Forelimb muscle (tissue), 1 donor: ENCODE data around the gene DMAC1. TPM values are rescaled to one million over a fixed set of nuclear protein-coding genes. Genes with fewer than 3 reads are reported as not detected.

Experiments used
- DNase-seq: peaks from one replicate; pipeline ENCODE4 v3.0.0-alpha.2; 2013; ENCODE audit warnings: low read depth
- polyA plus RNA-seq: library from polyadenylated mRNA; unstranded; fragments of 120-200 nt; gene quantifications from one replicate; pipeline ENCODE4 v1.2.1, GENCODE V29; 2013; ENCODE audit not compliant: insufficient read length

DMAC1 gene
- polyA plus RNA-seq, 1 donor, result 61.9 TPM

DNA sequence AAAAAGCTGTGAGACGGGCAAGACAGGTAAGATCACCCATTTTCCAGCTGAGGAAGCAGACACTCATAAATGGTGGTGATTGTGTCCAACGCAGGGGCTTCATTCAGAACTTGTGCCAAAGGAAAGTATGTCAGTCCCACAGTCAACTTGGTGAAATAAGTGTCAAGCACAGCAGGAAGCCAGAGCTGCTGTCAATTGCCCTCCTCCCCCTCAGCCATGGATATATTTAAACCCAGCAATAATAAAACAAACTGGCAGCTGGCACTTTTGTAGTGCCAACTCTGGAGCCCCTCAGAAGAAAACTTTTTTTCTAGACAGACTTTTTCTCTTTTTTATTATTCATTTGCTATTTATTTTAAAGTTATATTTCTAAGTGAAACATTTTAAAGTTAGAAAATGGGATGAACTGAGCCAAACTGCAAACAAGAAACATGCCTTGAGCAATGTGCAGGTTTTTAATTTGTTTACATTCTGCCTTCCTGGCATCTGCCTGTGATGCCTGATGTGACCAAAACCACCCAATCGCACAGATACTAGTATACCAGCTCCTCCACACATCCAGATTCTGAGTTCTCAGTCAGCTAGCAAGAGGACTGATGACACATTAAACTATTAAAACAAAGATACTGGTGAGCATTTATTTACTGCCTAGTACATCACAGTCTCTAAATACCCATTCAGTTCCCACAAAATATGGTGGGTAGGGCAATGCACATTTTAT lies 17.0 kb downstream of the DMAC1 start:
- no peak for DNase-seq

DNA sequence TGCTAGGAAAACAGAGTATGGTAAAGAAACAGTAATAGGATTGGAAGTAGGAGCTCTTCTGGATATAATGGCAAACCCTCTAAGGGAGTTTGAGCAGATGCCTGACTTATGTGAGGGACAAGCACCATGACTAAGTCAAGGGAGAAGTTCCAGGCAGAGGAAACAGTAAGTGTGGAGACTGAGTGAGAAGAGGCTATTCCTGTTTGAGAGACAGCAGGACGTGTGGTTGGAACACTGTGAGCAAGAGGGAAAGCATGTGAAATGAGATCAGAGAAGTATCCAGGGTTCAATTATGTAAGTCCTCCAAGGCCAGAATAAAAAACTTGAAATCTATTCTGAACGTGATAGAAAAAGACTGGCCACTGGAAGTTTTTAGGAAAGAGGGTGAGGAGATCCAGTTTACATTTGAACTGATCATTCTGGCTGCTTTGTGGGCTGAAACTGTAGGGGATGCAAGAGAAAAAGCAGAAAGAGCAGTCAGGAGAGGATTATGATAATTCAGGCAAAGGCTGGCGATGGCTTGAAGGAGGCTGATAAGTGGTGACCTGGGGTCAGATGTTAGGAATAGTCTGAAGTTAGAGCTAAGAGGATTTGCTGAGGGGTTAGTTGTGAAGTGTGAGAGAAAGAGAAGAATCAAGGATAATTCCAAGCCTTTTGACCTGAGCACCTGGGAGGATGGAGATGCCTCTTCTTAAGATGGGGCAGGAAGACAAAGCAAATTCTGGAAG lies 19.2 kb downstream of the DMAC1 start:
- DNase-seq, result no peak

DNA sequence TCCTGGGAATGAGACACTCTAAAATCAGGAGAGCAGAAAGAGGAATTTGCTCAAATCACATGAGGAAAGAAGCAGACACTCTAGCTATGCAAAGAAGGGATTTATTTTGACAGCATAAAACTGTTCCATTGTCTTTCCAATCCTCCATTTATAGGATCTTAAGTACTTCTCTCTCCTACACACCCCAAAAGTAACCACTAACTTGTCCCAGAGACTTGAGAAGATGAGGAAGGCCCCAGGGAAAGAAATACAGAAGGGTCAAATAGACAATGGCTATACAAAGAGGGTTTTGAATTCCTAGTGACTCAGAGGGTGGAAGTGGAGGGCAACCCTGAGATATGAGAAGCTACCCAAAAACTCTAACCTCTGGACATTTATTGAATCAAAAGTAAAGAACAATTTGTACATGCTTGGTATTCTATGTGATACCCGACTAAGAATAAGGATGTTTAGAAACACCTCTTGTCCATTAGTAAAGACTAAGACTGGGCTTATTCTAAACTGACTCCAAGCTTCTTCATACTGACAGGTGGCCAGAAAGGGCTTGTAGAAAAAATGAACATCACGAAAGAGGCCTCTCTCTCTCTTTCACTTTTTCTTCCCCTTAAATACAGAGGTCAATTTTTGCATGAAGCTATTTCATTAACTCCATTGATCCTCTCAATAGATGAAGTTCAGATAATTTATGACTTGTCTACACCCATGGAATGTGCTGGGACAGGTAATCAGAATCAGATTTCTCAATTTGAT lies 20.6 kb downstream of the DMAC1 start:
- DNase-seq, result no peak

DNA sequence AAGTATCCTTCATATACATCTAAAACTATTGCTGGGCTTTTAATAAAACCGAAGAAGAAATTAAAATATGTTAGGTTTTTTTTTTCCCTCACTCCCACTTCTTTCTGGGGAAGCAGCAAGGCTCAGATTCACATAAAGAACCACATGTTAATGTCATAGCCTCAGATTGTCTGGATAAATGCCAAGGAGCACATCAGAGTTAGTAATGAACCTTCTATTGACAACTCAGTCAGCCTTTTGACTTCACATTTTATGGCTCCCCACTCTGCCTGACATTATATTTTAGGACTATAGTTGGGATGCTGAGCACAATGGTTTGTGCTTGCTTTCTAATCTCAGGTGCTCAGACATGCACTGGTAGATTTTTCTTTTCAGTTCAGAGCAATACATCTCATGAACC lies 21.8 kb downstream of the DMAC1 start:
- no peak for DNase-seq

DNA sequence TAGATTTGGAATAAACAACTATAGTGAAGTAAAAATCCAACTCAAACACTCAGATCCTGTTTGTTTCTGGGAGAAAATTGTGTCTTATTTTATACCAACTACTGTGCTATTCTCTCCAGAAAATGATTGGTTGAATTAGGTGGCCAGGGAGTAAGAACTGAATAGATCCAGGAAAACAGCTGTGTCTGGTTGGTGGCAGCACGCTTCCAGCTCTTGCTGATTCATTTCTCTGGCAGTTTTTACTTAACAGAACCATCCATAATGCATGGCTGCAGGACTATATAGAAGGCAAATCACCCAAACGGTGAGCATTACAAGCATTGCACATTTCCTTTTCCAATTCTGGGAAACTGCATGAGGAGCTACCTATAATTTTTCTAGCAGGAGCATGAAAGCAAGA lies 29.5 kb downstream of the DMAC1 start:
- no peak for DNase-seq

DNA sequence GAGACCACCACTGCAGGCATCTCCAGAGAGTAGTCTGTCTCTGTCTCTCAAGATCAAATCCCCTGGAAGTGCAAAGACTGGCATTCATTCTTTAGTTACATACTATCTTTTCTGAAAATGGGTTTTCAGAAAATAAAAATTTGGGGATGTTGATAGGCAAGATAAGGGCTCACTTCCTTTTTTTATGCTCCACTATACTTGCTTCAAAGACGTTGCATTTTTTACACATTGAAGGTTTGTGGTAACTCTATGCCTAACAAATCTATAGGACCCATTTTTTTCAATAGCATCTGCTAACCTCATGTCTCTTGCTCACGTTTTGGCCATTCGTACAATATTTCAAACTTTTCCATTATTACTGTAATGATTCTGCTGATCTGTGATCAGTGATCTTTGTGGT lies 37.0 kb downstream of the DMAC1 start:
- DNase-seq, result no peak

DNA sequence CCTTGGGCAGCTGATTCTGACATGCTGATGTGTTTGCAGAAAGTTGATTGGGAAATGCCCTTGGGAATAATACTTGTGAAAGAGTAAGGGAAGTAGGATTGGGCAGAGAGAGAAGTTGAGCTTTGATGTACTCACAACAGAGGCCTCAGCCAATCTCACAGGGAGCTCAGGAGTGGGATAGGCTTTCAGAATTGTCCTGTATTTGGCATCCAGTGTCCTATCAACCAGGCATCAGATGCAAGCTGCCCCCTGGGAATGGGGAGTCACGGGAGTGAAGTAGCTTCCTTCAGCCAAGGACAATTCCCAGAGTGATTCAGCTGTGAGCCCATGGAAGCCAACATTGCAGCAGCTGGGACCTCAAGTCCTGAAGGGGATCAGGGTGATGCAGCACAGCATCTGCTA lies 39.6 kb downstream of the DMAC1 start:
- DNase-seq, result no peak

DNA sequence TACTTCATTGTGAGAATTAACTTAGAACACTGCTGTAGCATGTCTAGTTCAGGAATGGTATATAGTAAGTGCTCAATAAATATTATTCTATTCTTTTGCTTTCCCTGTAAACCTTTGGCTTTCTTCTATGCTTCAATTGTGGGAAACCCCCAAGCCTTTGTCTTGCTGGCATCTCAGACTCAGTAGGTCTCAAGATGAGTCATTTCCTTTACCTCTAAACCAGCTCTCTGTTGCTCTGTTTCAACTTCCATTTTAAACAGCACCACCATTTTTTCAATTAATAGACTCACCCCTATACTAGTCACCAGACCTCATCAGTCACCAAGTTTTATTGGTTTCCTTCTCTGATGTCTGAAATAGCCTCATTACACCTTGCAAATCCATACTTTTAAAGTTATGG lies 43.5 kb downstream of the DMAC1 start:
- DNase-seq, result no peak

DNA sequence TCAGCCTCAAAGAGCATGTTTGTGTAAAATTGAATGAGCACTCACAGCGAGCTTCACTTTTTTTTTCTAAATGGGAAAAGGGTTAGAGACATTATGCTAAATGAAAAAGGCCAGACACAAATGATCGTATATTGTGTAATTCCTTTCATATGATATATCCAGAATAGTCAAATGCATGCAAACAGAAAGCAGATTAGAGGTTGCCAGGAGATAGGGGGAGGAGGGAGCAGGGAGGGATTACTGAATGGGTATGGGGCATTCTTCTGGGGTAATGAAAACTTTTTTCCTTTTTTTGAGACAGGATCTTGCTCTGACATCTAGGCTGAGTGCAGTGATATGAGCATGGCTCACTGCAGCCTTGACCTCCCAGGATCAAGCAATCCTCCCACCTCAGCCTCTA lies 47.1 kb downstream of the DMAC1 start:
- no peak for DNase-seq
